Fibroblast of the aortic adventitia (primary cell): ENCODE measurements around the gene BCORL1. TPM values are rescaled to one million over a fixed set of nuclear protein-coding genes. Genes with fewer than 3 reads are reported as not detected.

Experiments
- DNase-seq: peaks from one replicate; pipeline ENCODE4 v3.0.0-alpha.2; 2010; ENCODE audit warnings: low read depth
- H3K4me3 ChIP-seq: 2 replicates; pipeline ENCODE4 v1.5.1; 2011; ENCODE audit warnings: low read depth, mild to moderate bottlenecking, control low read depth, low read length, moderate library complexity
- CTCF ChIP-seq: IDR thresholded peaks from 2 replicates; pipeline ENCODE4 v1.5.1; 2011; ENCODE audit warnings: mild to moderate bottlenecking, low read length, control low read depth, inconsistent platforms; ENCODE audit not compliant: insufficient read depth
- total RNA-seq: library from RNA; depleted of rRNA; stranded (reverse); fragments of >200 nt; gene quantifications from 2 replicates; pipeline ENCODE4 v1.2.3, GENCODE V29; 2012; ENCODE audit warnings: low replicate concordance

Gene BCORL1
- total RNA-seq, 1 donor: 1.9 TPM

GRCh38 chrX:130095249-130096030 lies 113.0 kb downstream of the BCORL1 start:
- no peak overlapping the region for H3K4me3 ChIP-seq
- no peak for TF ChIP-seq CTCF
- DNase-seq: no peak

GRCh38 chrX:130097507-130098209 lies 115.2 kb downstream of the BCORL1 start:
- DNase-seq: no peak
- TF ChIP-seq CTCF: no peak
- H3K4me3 ChIP-seq: no peak overlapping the region

- DNase-seq: no peak
- no peak overlapping the region for H3K4me3 ChIP-seq
- no peak for TF ChIP-seq CTCF
Measured at GRCh38 chrX:130098210-130098552, 115.7 kb downstream of the BCORL1 start.

DNA sequence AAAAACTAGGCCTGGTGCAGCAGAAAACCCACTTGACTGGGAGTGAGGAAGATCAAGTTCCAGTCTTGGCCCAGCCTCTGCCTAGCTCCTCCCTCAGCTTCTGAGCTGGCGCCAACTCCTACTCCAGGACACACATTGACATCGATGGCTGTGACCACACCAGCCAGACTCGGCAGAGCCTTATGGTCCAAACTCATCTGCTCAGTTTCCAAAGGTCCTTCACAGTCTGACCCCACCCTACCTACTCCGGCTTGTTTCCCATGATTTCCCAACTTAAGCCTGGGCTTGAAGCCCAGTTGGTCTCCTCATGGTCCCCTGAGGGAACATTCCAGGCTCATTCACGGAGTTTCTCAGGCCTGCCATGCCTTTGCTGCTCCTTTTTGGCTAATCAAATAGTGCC lies 117.7 kb downstream of the BCORL1 start:
- H3K4me3 ChIP-seq: no peak overlapping the region
- peak; percentile 97 for DNase-seq
- TF ChIP-seq CTCF: no peak

DNA sequence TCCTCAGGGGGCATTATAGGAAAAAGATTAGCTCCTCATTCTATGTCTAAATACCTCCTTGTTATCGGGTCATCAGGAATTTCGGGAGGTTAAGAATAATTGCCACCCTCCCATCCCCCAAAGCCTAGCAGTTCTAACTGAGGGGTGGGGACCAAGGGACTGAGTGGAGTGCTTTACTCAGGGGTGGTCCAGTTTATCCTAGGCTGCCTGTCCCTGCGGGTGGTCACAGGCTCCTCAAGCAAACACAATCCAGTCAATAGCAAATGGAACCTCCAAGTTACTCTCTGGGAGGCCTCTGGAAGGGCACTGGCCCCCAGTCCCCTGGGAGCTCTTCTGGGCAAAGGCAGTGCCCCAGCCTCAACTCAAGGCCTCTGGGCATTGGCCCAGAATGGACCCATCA lies 121.2 kb downstream of the BCORL1 start:
- DNase-seq: no peak
- H3K4me3 ChIP-seq: no peak overlapping the region
- no peak for TF ChIP-seq CTCF

DNA sequence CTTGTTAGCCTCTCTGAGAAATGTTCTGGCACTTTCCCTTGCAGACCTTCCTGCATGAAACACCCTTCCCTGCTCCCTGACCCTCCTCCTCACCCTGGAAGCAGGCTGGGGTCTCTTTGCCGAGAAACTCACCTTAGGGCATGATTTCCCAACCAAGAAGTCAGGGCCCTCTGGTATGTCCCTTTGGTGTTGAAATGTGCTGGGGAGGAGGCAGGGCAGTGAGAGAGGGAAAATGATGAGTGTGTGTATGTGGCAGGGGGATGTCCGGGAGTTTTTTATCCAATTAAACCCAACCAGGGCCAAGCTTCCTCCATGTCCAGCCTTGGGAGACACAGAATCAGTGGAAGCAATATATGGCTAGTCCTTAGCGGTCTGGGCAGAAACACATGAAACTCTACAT lies 122.8 kb downstream of the BCORL1 start:
- no peak for TF ChIP-seq CTCF
- H3K4me3 ChIP-seq: no peak overlapping the region
- DNase-seq: no peak
